AG20443 (cell line): ENCODE measurements around the gene SH2D3C.

Experiments
- DNase-seq: peaks from one replicate; pipeline ENCODE4 v3.0.0; 2012; ENCODE audit warnings: low spot score, mixed read lengths

Gene SH2D3C

GRCh38 chr9:127778280-127779135, at the start of gene SH2D3C:
Gene SH2D3C (minus strand): TSS chr9:127778666. CDS start chr9:127778627, 39 bp downstream.
- no peak for DNase-seq

- DNase-seq: no peak
These were observed 47.9 kb upstream of the SH2D3C start for GRCh38 chr9:127826253-127826913.

GRCh38 chr9:127825319-127826051, 47.0 kb upstream of the SH2D3C start:
- DNase-seq: no peak

GRCh38 chr9:127822108-127822507, 43.6 kb upstream of the SH2D3C start:
- no peak for DNase-seq

GRCh38 chr9:127818574-127818973, 40.1 kb upstream of the SH2D3C start:
- DNase-seq: no peak

GRCh38 chr9:127817881-127818434, 39.5 kb upstream of the SH2D3C start:
- DNase-seq: no peak

GRCh38 chr9:127816728-127817127, 38.3 kb upstream of the SH2D3C start:
- no peak for DNase-seq

- DNase-seq: no peak
These were observed 37.9 kb upstream of the SH2D3C start for GRCh38 chr9:127816362-127816725.

- DNase-seq: no peak
These were observed 37.3 kb upstream of the SH2D3C start for GRCh38 chr9:127815512-127816361.

GRCh38 chr9:127814619-127815511, 36.4 kb upstream of the SH2D3C start:
- no peak for DNase-seq

- no peak for DNase-seq
These were observed 35.3 kb upstream of the SH2D3C start for GRCh38 chr9:127813686-127814226.

GRCh38 chr9:127812936-127813675, 34.6 kb upstream of the SH2D3C start:
- no peak for DNase-seq

GRCh38 chr9:127812011-127812410, 33.5 kb upstream of the SH2D3C start:
- DNase-seq: no peak

GRCh38 chr9:127810378-127811187, 32.1 kb upstream of the SH2D3C start:
- no peak for DNase-seq

- DNase-seq: peak; percentile 80
These were observed 31.3 kb upstream of the SH2D3C start for GRCh38 chr9:127809540-127810377.

GRCh38 chr9:127809002-127809539, 30.6 kb upstream of the SH2D3C start:
- no peak for DNase-seq

- no peak for DNase-seq
These were observed 30.0 kb upstream of the SH2D3C start for GRCh38 chr9:127808347-127809001.
